GM23248 (cell line): ENCODE measurements around the gene SAP30BP. TPM values are rescaled to one million over a fixed set of nuclear protein-coding genes. Genes with fewer than 3 reads are reported as not detected.

Source experiments
- DNase-seq: peaks from one replicate; pipeline ENCODE4 v3.0.0-alpha.2; 2015
- H2AFZ ChIP-seq: fragments of 200-600 bp; sonication (generic); 2 replicates; pipeline ENCODE4 v1.6.1; 2016; ENCODE audit warnings: antibody characterized with exemption
- H3F3A ChIP-seq: fragments of 200-600 bp; sonication (generic); 2 replicates; pipeline ENCODE4 v1.6.1; 2016; ENCODE audit warnings: mild to moderate bottlenecking, antibody characterized with exemption, mixed run types; ENCODE audit not compliant: insufficient read depth
- H3K27ac ChIP-seq: fragments of 200-600 bp; sonication (generic); 2 replicates; pipeline ENCODE4 v1.5.1; 2016; ENCODE audit warnings: mild to moderate bottlenecking
- H3K27me3 ChIP-seq: fragments of 200-600 bp; sonication (generic); replicated peaks from 2 replicates; pipeline ENCODE4 v1.6.1; 2016; ENCODE audit warnings: mild to moderate bottlenecking; ENCODE audit not compliant: insufficient read depth
- H3K36me3 ChIP-seq: fragments of 200-600 bp; sonication (generic); 2 replicates; pipeline ENCODE4 v1.6.1; 2016; ENCODE audit warnings: low read depth, mild to moderate bottlenecking
- H3K4me1 ChIP-seq: fragments of 200-600 bp; sonication (generic); 2 replicates; pipeline ENCODE4 v1.6.1; 2016; ENCODE audit warnings: mild to moderate bottlenecking; ENCODE audit not compliant: insufficient read depth
- H3K4me2 ChIP-seq: fragments of 200-600 bp; sonication (generic); one replicate; pipeline ENCODE4 v1.6.1; 2016; ENCODE audit warnings: mild to moderate bottlenecking; ENCODE audit not compliant: unreplicated experiment
- H3K4me3 ChIP-seq: fragments of 200-600 bp; sonication (generic); 2 replicates; pipeline ENCODE4 v1.5.1; 2016; ENCODE audit warnings: mild to moderate bottlenecking
- H3K79me2 ChIP-seq: fragments of 200-600 bp; sonication (generic); 2 replicates; pipeline ENCODE4 v1.6.1; 2016; ENCODE audit warnings: mild to moderate bottlenecking; ENCODE audit not compliant: insufficient read depth
- H3K9ac ChIP-seq: fragments of 200-600 bp; sonication (generic); 2 replicates; pipeline ENCODE4 v1.6.1; 2016; ENCODE audit warnings: mild to moderate bottlenecking
- H3K9me2 ChIP-seq: fragments of 200-600 bp; sonication (generic); 2 replicates; pipeline ENCODE4 v1.6.1; 2016; ENCODE audit warnings: mixed run types, mild to moderate bottlenecking, moderate library complexity; ENCODE audit not compliant: insufficient read depth
- H3K9me3 ChIP-seq: fragments of 200-600 bp; sonication (generic); one replicate; pipeline ENCODE4 v1.6.1; 2017; ENCODE audit warnings: low read depth
- H4K20me1 ChIP-seq: fragments of 200-600 bp; sonication (generic); 2 replicates; pipeline ENCODE4 v1.6.0; 2016; ENCODE audit not compliant: insufficient read depth
- EZH2 ChIP-seq: fragments of 200-600 bp; sonication (generic); IDR thresholded peaks from 2 replicates; pipeline ENCODE4 v1.6.1; 2018; ENCODE audit warnings: antibody characterized with exemption, mild to moderate bottlenecking; ENCODE audit not compliant: insufficient read depth, poor library complexity, severe bottlenecking
- EZH2phosphoT487 ChIP-seq: fragments of 200-600 bp; sonication (generic); IDR thresholded peaks from 2 replicates; pipeline ENCODE4 v1.6.1; 2018; ENCODE audit warnings: antibody characterized with exemption, moderate library complexity, mild to moderate bottlenecking, low read depth; ENCODE audit not compliant: insufficient read depth
- WGBS, 2 experiments: methylation state at CpG; one replicate each; pipeline ENCODE4 v1.1.6; 2015 to 2017; ENCODE audit warnings: low lambda C conversion rate in 2 of 2, low coverage in 1 of 2; ENCODE audit errors: missing lambda C conversion rate in 2 of 2; 5-methylcytosine and 5-hydroxymethylcytosine counted together
- in situ Hi-C: fragments of 300-500 bp; cut with MboI; formaldehyde crosslinking; loops from 2 replicates; pipeline ENCODE4 v1.15.0; 2020
- polyA plus RNA-seq: library from polyadenylated mRNA; unstranded; fragments of >200 nt; fragmentation: Nextera tagmentation; extraction: Ambion mirVana; gene quantifications from 2 replicates; pipeline ENCODE4 v1.2.1, GENCODE V29; 2016
- total RNA-seq: library from RNA; depleted of rRNA; stranded (reverse); fragments of >200 nt; shearing (Covaris generic); gene quantifications from 2 replicates; pipeline ENCODE4 v1.2.3, GENCODE V29; 2014

The SAP30BP gene
- total and polyA plus RNA-seq, 2 experiments from 2014 or later, result 60.8 to 93.1 TPM

DNA sequence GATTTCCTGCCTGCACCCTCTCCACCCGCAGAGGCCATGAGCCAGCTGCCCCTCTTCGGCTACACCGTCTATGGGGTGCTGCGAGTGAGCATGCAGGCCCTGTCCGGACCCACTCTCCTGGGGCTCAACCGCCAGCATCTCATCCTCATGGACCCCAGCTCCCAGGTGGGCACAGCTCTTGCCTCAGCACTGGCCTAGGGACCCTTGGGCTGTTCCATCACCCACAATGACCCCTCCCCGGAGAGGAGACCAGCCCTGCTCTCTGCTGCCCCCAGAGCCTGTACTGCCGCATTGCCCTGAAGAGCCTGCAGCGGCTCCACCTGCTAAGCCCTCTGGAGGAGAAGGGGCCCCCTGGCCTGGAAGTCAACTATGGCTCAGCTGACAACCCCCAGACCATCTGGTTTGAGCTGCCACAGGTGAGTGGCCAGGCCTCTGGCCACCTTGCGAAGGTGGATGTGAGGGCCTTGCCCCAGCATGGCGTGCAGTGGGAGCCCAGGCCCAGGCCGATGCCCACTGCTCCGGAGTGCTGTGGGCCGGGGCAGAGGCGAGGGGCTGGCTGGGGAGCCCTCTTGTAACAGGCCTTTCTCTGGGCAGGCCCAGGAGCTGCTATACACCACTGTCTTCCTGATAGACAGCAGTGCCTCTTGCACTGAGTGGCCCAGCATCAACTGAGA lies 41.2 kb upstream of the SAP30BP start:
- H3F3A ChIP-seq, result no peaks in the 10 kb centered on the region
- peak; percentile 44 for DNase-seq
- H3K9me2 ChIP-seq, result no peaks in the 10 kb centered on the region
- no peaks in the 10 kb centered on the region for H4K20me1 ChIP-seq
- no peak overlapping the region for H3K9ac ChIP-seq
- H3K79me2 ChIP-seq, result no peaks in the 10 kb centered on the region
- no peak overlapping the region for H3K4me3 ChIP-seq
- H3K27me3 ChIP-seq, result no peaks in the 10 kb centered on the region
- no peak overlapping the region for H3K4me2 ChIP-seq
- no peaks in the 10 kb centered on the region for H3K4me1 ChIP-seq
- in situ Hi-C loops, result no loop called here
- no peak overlapping the region for H3K27ac ChIP-seq
- H3K36me3 ChIP-seq, result no peaks in the 10 kb centered on the region
- TF ChIP-seq EZH2phosphoT487 (no peak), EZH2 (no peak)
- no peak overlapping the region for H2AFZ ChIP-seq
- WGBS, 2 experiments, result 86 to 89% methylated on average over 10 to 14 of the region's 15 CpGs
- no peaks in the 10 kb centered on the region for H3K9me3 ChIP-seq

DNA sequence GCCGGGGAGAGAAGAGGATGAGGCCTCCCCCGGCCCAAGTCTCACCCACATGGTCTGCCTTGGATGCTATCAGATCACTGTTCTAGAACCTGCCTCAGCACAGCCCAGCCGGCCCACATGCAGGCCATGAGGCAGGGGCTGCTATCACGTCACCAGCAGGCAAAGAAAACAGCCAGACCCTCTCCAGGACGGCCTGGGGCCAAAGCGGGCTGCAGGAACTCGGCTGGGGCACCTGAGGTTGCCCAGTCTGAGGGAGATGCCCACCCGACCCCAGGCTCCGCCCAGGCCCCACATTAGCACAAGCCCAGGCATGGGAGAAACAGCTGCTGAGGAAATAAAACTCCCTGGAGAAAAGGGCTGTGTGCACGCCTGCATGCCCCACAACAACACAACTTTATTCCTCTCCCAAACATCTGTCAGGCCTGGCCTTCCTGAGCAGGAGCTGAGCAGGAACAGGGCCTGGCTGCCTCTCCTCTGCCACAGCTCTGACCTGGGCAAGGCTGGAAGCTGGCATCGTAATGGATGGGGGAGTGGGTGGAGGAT lies 40.6 kb upstream of the SAP30BP start:
- Histone ChIP-seq H3K27ac (no peak overlapping the region), H2AFZ (no peak overlapping the region), H3K4me1 (no peaks in the 10 kb centered on the region), H3K9me3 (no peaks in the 10 kb centered on the region), H4K20me1 (no peaks in the 10 kb centered on the region), H3K79me2 (no peaks in the 10 kb centered on the region), H3K9ac (no peak overlapping the region), H3K9me2 (no peaks in the 10 kb centered on the region), H3K27me3 (no peaks in the 10 kb centered on the region), H3K4me2 (no peak overlapping the region), H3K36me3 (no peaks in the 10 kb centered on the region), H3F3A (no peaks in the 10 kb centered on the region), H3K4me3 (no peak overlapping the region)
- in situ Hi-C loops, result no loop called here
- 83 to 89% methylated on average over 10 to 11 of the region's 11 CpGs for WGBS, 2 experiments
- DNase-seq, result no peak
- no peak for TF ChIP-seq EZH2phosphoT487
- TF ChIP-seq EZH2, result no peak

DNA sequence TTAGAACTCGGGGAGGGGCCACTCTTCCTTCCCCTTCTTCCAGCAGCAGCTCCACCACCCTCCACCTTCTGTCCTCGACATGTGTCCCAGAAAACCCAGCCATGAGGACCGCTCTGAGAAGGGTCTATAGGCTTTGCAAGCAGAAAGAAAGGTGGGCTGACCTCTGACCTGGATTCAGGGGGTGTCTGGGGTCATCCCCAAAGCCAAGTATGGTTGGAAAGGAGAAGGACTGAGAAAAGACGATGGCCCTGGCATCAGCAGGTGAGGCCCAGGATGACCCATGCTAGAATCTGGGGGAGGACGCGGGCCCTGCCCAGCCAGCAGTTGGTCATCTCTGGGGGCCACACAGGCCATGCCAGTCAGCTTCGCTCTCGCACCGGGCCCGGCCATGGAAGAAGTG lies 40.0 kb upstream of the SAP30BP start:
- Histone ChIP-seq H3K79me2 (no peaks in the 10 kb centered on the region), H3K9ac (no peak overlapping the region), H3K36me3 (no peaks in the 10 kb centered on the region), H3K9me3 (no peaks in the 10 kb centered on the region), H3K4me2 (no peak overlapping the region), H3K4me3 (no peak overlapping the region), H2AFZ (no peak overlapping the region), H4K20me1 (no peaks in the 10 kb centered on the region), H3K27me3 (no peaks in the 10 kb centered on the region), H3K27ac (no peak overlapping the region), H3K9me2 (no peaks in the 10 kb centered on the region), H3K4me1 (no peaks in the 10 kb centered on the region), H3F3A (no peaks in the 10 kb centered on the region)
- 90 to 92% methylated on average over 10 of the region's 10 CpGs for WGBS, 2 experiments
- TF ChIP-seq EZH2phosphoT487 (no peak), EZH2 (no peak)
- in situ Hi-C loops, result no loop called here
- DNase-seq, result no peak

DNA sequence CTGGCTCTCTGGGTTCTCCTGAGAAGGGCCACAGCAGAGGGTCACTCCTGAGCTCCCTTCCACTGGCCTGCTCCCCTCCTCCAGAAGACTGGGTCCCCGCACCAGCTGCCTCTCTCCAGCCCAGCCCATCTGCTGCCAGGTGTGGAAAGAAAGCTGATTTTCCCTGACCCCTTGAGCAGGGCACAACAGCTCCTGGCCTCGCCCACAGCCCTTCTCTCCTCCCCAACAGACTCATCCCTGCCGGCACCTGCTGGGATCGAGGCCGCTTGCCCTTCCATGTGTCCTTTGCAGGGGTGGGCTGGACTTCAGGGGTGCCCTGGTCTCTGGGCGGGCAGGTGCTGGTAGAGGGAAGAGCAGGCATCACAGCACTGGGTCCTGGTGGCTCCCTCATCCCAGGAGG lies 38.7 kb upstream of the SAP30BP start:
- Histone ChIP-seq H3K9me2 (no peaks in the 10 kb centered on the region), H3K9ac (no peak overlapping the region), H3K36me3 (no peaks in the 10 kb centered on the region), H2AFZ (no peak overlapping the region), H3K4me3 (no peak overlapping the region), H3K27ac (no peak overlapping the region), H4K20me1 (no peaks in the 10 kb centered on the region), H3K79me2 (no peaks in the 10 kb centered on the region), H3K4me1 (peaks cover 5% of the 10 kb centered on the region), H3K9me3 (no peaks in the 10 kb centered on the region), H3K4me2 (no peak overlapping the region), H3K27me3 (no peaks in the 10 kb centered on the region), H3F3A (0 out of 2 replicates have a peak, but pooled peaks cover 2% of the 10 kb centered on the region)
- in situ Hi-C loops, result no loop called here
- TF ChIP-seq EZH2, result no peak
- no peak for TF ChIP-seq EZH2phosphoT487
- DNase-seq, result no peak
- WGBS, 2 experiments, result 88% methylated on average over 6 of the region's 6 CpGs
